CD14-positive monocyte (primary cell): ENCODE measurements around the gene DGKE. TPM values are rescaled to one million over a fixed set of nuclear protein-coding genes. Genes with fewer than 3 reads are reported as not detected.
A peak's percentile ranks its signal among the peaks of the same experiment; 100 is the strongest.

ENCODE experiments used
- DNase-seq, 3 donors: peaks; one replicate each; pipeline ENCODE4 v3.0.0-alpha.2; 2011 to 2022
- H2AFZ ChIP-seq: 2 replicates; pipeline ENCODE4 v1.6.0; 2012; ENCODE audit warnings: mild to moderate bottlenecking, low read depth, low read length, inconsistent platforms; ENCODE audit not compliant: insufficient read depth, poor library complexity, severe bottlenecking
- H3K27ac ChIP-seq, 2 donors: 1 replicate in 1 of 2; 2 replicates in 1 of 2; pipeline ENCODE4 v1.5.1; 2012 to 2013; ENCODE audit warnings: low read length in 2 of 2, control low read depth in 1 of 2, inconsistent platforms in 1 of 2, low read depth in 1 of 2, mild to moderate bottlenecking in 1 of 2
- H3K27me3 ChIP-seq, 2 donors: one replicate each; pipeline versions ENCODE4 v1.6.0 to v1.6.1; 2011 to 2013; ENCODE audit warnings: low read length in 2 of 2; ENCODE audit not compliant: control insufficient read depth in 2 of 2, insufficient read depth in 2 of 2
- H3K36me3 ChIP-seq, 2 donors: replicated peaks in 1 of 2; 1 replicate in 1 of 2; 2 replicates in 1 of 2; pipeline versions ENCODE4 v1.5.1 to v1.6.1; 2012 to 2013; ENCODE audit warnings: low read length in 2 of 2, control low read depth in 1 of 2, inconsistent platforms in 1 of 2, mild to moderate bottlenecking in 1 of 2; ENCODE audit not compliant: insufficient read depth in 2 of 2, control insufficient read depth in 1 of 2
- H3K4me1 ChIP-seq, 2 donors: 1 replicate in 1 of 2; 2 replicates in 1 of 2; pipeline versions ENCODE4 v1.5.1 to v1.6.1; 2012 to 2013; ENCODE audit warnings: low read length in 2 of 2, control low read depth in 1 of 2, inconsistent platforms in 1 of 2, mild to moderate bottlenecking in 1 of 2, moderate library complexity in 1 of 2; ENCODE audit not compliant: insufficient read depth in 2 of 2, control insufficient read depth in 1 of 2
- H3K4me2 ChIP-seq: replicated peaks from 2 replicates; pipeline ENCODE3; 2012; ENCODE audit warnings: low read length, moderate library complexity, mild to moderate bottlenecking; ENCODE audit not compliant: poor library complexity, severe bottlenecking; ENCODE audit errors: extremely low read depth
- H3K4me3 ChIP-seq, 3 experiments: fragments of 200-600 bp in 1 of 3; sonication (generic) in 1 of 3; replicated peaks in 1 of 3; 1 replicate in 2 of 3; 2 replicates in 1 of 3; pipeline ENCODE4 v1.5.1; 2011 to 2013; ENCODE audit warnings: low read length in 3 of 3, mild to moderate bottlenecking in 3 of 3, control low read depth in 2 of 3, low read depth in 2 of 3, inconsistent platforms in 1 of 3, moderate library complexity in 1 of 3
- H3K79me2 ChIP-seq: 2 replicates; pipeline ENCODE4 v1.6.0; 2012; ENCODE audit warnings: mild to moderate bottlenecking, control low read depth, inconsistent platforms, low read length, moderate library complexity; ENCODE audit not compliant: insufficient read depth
- H3K9ac ChIP-seq: 2 replicates; pipeline ENCODE4 v1.6.0; 2017; ENCODE audit warnings: low read length, mild to moderate bottlenecking; ENCODE audit not compliant: insufficient read depth, poor library complexity, severe bottlenecking
- H3K9me3 ChIP-seq, 2 donors: replicated peaks in 1 of 2; 1 replicate in 1 of 2; 2 replicates in 1 of 2; pipeline versions ENCODE4 v1.5.1 to v1.6.1; 2012 to 2013; ENCODE audit warnings: low read length in 2 of 2, control low read depth in 1 of 2; ENCODE audit not compliant: control insufficient read depth in 1 of 2, insufficient read depth in 1 of 2
- H4K20me1 ChIP-seq: 2 replicates; pipeline ENCODE4 v1.6.0; 2012; ENCODE audit warnings: mild to moderate bottlenecking, low read length, control low read depth, moderate library complexity; ENCODE audit not compliant: insufficient read depth
- H3K27ac Mint-ChIP-seq, 7 donors: one replicate each; pipeline ENCODE4 v1.8.0; 2020; ENCODE audit warnings: mild to moderate bottlenecking in 7 of 7, mixed read lengths in 7 of 7, moderate library complexity in 6 of 7, inconsistent platforms in 2 of 7
- H3K27me3 Mint-ChIP-seq, 3 donors: one replicate each; pipeline ENCODE4 v1.8.0; 2021 to 2022; ENCODE audit warnings: low read depth in 3 of 3, mild to moderate bottlenecking in 3 of 3, mixed read lengths in 3 of 3, moderate library complexity in 3 of 3, inconsistent platforms in 1 of 3
- H3K36me3 Mint-ChIP-seq, 2 donors: one replicate each; pipeline ENCODE4 v1.8.0; 2020; ENCODE audit warnings: mixed read lengths in 2 of 2, inconsistent platforms in 1 of 2, mild to moderate bottlenecking in 1 of 2
- H3K4me1 Mint-ChIP-seq: one replicate; pipeline ENCODE4 v1.8.0; 2020; ENCODE audit warnings: mild to moderate bottlenecking, mixed read lengths
- H3K4me3 Mint-ChIP-seq, 2 donors: one replicate each; pipeline ENCODE4 v1.8.0; 2020; ENCODE audit warnings: mild to moderate bottlenecking in 2 of 2, mixed read lengths in 2 of 2, moderate library complexity in 1 of 2
- H3K9me3 Mint-ChIP-seq, 7 donors: one replicate each; pipeline ENCODE4 v1.8.0; 2020 to 2022; ENCODE audit warnings: mixed read lengths in 7 of 7, mild to moderate bottlenecking in 6 of 7, moderate library complexity in 6 of 7, inconsistent platforms in 2 of 7
- CTCF ChIP-seq: fragments of 200-600 bp; IDR thresholded peaks from one replicate; pipeline ENCODE4 v1.8.0; 2022; ENCODE audit warnings: antibody characterized with exemption, mild to moderate bottlenecking
- WGBS: methylation state at CpG from one replicate; pipeline ENCODE4 v1.1.5; 2013; ENCODE audit warnings: missing lambda C conversion rate; ENCODE audit not compliant: insufficient coverage; 5-methylcytosine and 5-hydroxymethylcytosine counted together
- intact Hi-C, 2 donors: fragments of 100-400 bp; cut with micrococcal nuclease; formaldehyde crosslinking; loops; one replicate each; pipeline versions ENCODE4 v1.15.0 to v1.15.1; 2023
- polyA plus RNA-seq, 3 donors: library from polyadenylated mRNA; depleted of rRNA in 1 of 3; unstranded in 2 of 3; stranded (reverse) in 1 of 3; fragments of 300-500 nt in 2 of 3; fragments of >200 nt in 1 of 3; fragmentation: Illumina TruSeq in 2 of 3; gene quantifications; 1 replicate in 2 of 3; 2 replicates in 1 of 3; pipeline ENCODE4 v1.2.3, GENCODE V29; 2012 to 2021

The DGKE gene
- polyA plus RNA-seq, 3 donors, result 1.1 to 3.0 (median 1.5) TPM

GRCh38 chr17:56899403-56899802, 65.5 kb downstream of the DGKE start:
- Mint-ChIP-seq H3K4me3 (no peak overlapping the region), H3K36me3 (peaks cover 89 to 100% of the 10 kb centered on the region in 2 donors), H3K9me3 (peaks cover 0 to 3% (median 0%) of the 10 kb centered on the region in 7 donors), H3K4me1 (peaks cover 31% of the 10 kb centered on the region), H3K27me3 (peaks cover 0 to 4% (median 1%) of the 10 kb centered on the region in 3 donors), H3K27ac (peak overlapping the region in 5 of 7 donors; percentile 3 to 57 (median 18))
- Histone ChIP-seq H4K20me1 (peaks cover 100% of the 10 kb centered on the region), H3K27me3 (no peaks in the 10 kb centered on the region), H3K27ac (no peak overlapping the region), H3K4me1 (no peaks in the 10 kb centered on the region), H3K36me3 (peaks cover 99 to 100% of the 10 kb centered on the region in 2 donors), H3K4me2 (no peak overlapping the region), H3K4me3 (no peak overlapping the region), H3K9ac (no peak overlapping the region), H2AFZ (no peak overlapping the region), H3K79me2 (peaks cover 92% of the 10 kb centered on the region), H3K9me3 (no peaks in the 10 kb centered on the region)
- intact Hi-C loops, result no loop called here
- no peak for TF ChIP-seq CTCF
- no peak for DNase-seq
- WGBS, result 97% methylated on average over 6 of the region's 7 CpGs

- peaks cover 87 to 99% of the 10 kb centered on the region in 2 donors for H3K36me3 Mint-ChIP-seq
- Histone ChIP-seq H3K9ac (no peak overlapping the region), H4K20me1 (peaks cover 100% of the 10 kb centered on the region), H2AFZ (no peak overlapping the region), H3K27me3 (no peaks in the 10 kb centered on the region), H3K36me3 (peaks cover 97 to 100% of the 10 kb centered on the region in 2 donors), H3K27ac (peak overlapping the region in 1 of 2 donors; percentile 62), H3K4me1 (peaks cover 9 to 10% of the 10 kb centered on the region in 2 donors), H3K9me3 (no peaks in the 10 kb centered on the region), H3K79me2 (peaks cover 98% of the 10 kb centered on the region), H3K4me3 (no peak overlapping the region), H3K4me2 (no peak overlapping the region)
- intact Hi-C loops, result loop anchor here in 1 of 2 donors (5.0 kb wide), 1 partner anchor 35 kb away; no protein-coding TSS in a partner anchor
- peaks cover 0 to 3% (median 1%) of the 10 kb centered on the region in 3 donors for H3K27me3 Mint-ChIP-seq
- no peak for DNase-seq
- no peak overlapping the region for H3K4me3 Mint-ChIP-seq
- H3K9me3 Mint-ChIP-seq, result no peaks in the 10 kb centered on the region
- peaks cover 43% of the 10 kb centered on the region for H3K4me1 Mint-ChIP-seq
- H3K27ac Mint-ChIP-seq, result peak overlapping the region in 3 of 7 donors; percentile 25 to 59 (median 47)
- 100% methylated on average over 2 of the region's 4 CpGs for WGBS
- no peak for TF ChIP-seq CTCF
Observed at GRCh38 chr17:56902348-56902747, 68.4 kb downstream of the DGKE start.
